ENCODE measurements around the gene CABLES2. TPM values are rescaled to one million over a fixed set of nuclear protein-coding genes. Genes with fewer than 3 reads are reported as not detected.

Gene CABLES2
- total RNA-seq, 3 donors from 2014 or later = 6.1 to 7.9 (median 6.9) TPM

DNA sequence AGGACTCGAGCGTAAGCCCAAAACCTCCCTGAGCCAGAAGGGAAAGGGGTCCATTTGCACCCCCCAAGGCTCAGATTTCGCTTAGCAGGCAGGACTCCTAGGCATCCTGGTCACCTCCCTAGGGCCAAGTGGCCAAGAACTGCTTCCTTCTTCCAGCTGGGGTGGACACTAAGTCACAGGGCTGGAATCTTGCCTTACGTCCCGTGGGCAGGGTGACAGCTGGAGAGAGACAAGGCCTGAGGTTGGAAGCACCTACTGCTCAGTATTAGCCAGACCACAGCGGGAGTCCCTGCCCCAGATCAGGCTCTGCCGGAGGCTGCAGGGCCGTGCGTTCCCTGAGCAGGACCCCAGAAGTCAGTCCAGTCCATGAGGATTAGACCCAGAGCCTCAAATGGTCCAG, 59.6 kb downstream of the CABLES2 start:
- Mint-ChIP-seq H3K4me3 (no peak overlapping the region), H3K36me3 (ENCODE audit: insufficient read depth) (no peaks in the 10 kb centered on the region), H3K9me3 (peaks cover 4% of the 10 kb centered on the region), H3K4me1 (ENCODE audit: low read depth) (no peaks in the 10 kb centered on the region), H3K27me3 (ENCODE audit: low read depth) (no peaks in the 10 kb centered on the region)
- DNase-seq (no peak), ATAC-seq (no peak)

DNA sequence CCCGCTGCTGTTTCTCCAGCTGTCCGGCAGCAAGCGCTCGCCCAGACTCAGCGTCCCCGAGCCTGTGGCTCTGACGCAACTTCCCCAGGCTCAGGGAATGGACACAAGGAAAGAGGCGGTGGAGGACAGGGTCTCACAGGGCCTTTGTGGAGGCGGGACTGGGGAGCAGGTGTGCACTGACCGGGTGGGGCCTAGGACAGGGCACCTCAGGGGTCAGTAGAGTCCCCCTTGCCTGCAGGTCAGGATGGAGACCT, 60.0 kb downstream of the CABLES2 start:
- ATAC-seq (no peak), DNase-seq (no peak)
- Mint-ChIP-seq H3K36me3 (ENCODE audit: insufficient read depth) (no peaks in the 10 kb centered on the region), H3K27me3 (ENCODE audit: low read depth) (no peaks in the 10 kb centered on the region), H3K4me1 (ENCODE audit: low read depth) (no peaks in the 10 kb centered on the region), H3K4me3 (no peak overlapping the region), H3K9me3 (peaks cover 4% of the 10 kb centered on the region)

DNA sequence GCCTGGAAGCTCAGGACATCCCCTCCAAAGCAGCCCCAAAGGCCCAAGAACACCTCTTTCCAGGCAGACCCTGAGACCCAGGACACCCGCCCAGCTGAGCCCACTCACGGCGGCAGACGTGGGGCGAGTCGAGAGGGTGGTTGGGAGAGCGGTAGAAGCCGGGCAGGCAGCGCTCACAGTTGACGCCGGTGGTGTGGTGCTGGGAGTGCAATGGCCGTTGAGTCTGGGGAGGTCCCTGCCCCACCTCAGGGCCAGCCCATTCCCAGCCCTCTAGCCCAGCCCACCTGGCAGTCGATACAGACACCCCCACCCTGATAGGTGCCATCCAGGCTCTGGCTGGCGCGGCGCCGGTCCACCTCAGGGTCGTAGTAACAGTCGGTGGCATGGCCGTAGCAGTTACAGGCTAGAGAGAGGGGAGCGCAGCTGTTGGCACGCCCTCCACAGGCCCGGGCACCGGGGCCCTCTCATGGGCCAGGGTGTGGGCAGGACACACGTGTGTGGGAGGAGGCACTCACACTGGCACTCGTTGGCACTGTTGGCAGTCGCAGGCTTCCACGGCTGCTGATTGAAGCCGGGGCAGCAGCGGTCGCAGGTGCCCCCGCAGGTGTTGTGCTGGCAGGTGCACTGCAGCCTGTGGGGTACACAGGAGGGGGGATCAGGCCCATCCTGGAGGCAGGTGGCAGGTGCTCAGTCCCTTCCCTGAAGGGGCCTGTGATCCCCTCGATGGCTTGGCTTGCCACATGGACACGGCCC, 60.5 kb downstream of the CABLES2 start:
- Mint-ChIP-seq H3K27me3 (ENCODE audit: low read depth) (no peaks in the 10 kb centered on the region), H3K36me3 (ENCODE audit: insufficient read depth) (no peaks in the 10 kb centered on the region), H3K4me3 (no peak overlapping the region), H3K9me3 (peaks cover 4% of the 10 kb centered on the region), H3K4me1 (ENCODE audit: low read depth) (no peaks in the 10 kb centered on the region)
- ATAC-seq = no peak
- DNase-seq = no peak

DNA sequence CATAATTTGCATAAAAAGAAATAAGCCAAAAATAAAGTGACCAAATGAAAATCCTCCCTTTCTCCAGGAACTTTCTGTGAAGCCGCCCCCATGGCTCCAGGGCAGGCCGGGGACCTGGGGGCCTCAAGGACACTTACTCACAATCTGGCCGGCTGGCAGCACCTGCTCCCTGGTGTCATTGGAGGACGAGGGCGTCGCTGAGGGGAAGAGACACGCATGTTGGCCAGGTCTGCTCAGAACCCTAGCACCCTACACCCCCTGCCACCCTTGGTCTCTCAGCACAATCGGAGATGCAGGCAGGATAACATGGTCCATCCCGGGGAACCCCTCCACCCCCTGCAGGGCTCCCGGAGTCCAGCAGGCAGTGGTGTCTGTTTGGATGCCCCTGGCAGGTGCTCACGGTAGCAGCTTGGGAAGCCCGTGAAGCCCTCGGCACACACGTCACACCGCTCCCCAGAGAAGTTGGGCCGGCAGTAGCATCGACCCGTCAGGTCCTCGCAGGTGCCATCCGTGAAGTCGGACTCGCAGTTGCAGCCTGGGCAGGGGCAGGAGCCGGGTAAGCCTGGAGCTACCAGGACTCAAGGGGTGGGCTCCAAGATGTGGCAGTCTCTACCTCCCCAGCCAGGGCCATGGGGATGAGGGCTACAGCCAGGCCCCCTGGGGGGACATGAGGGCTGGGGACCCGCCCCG, 61.3 kb downstream of the CABLES2 start:
- Mint-ChIP-seq H3K4me1 (ENCODE audit: low read depth) (no peaks in the 10 kb centered on the region), H3K9me3 (peaks cover 4% of the 10 kb centered on the region), H3K4me3 (no peak overlapping the region), H3K27me3 (ENCODE audit: low read depth) (no peaks in the 10 kb centered on the region), H3K36me3 (ENCODE audit: insufficient read depth) (no peaks in the 10 kb centered on the region)
- DNase-seq (no peak), ATAC-seq (no peak)

DNA sequence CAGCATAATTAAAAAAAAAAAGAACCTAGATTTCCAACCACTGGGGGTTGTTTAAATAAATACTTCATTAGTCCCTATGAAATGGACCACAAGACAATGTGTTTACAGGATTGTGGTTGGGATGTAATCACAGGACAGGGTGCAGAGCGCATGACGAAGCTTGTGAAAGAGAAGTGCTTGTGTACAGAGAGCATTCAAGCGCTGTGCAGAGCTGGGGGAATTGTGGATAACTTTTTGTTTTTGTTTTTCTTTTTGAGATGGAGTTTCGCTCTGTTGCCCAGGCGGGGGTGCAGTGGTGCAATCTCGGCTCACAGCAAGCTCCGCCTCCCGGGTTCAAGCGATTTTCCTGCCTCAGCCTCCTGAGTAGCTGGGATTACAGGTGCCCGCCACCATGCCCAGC, 62.3 kb downstream of the CABLES2 start:
- H3K36me3 Mint-ChIP-seq (ENCODE audit: insufficient read depth) = no peaks in the 10 kb centered on the region
- ATAC-seq (no peak), DNase-seq (no peak)
- H3K4me3 Mint-ChIP-seq = no peak overlapping the region
- no peaks in the 10 kb centered on the region for H3K4me1 Mint-ChIP-seq (ENCODE audit: low read depth)
- H3K27me3 Mint-ChIP-seq (ENCODE audit: low read depth) = no peaks in the 10 kb centered on the region
- peaks cover 4% of the 10 kb centered on the region for H3K9me3 Mint-ChIP-seq

DNA sequence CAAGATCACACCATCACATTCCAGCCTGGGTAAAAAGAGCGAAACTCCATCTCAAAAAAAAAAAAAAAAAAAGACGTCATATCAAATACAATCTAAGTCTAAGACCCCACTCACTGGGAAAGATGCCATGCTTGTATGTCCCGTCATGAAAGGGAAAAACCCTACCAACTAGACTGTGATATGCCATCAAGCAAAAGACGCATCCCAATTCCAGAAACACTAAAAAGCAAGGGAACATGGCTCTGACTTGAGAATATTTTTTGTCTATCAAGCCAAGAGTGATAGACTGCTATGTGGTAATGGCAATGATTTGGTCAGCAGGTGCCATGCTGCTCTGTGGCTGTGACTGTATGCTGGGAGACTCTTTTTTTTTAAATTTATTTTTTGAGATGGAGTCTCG, 63.0 kb downstream of the CABLES2 start:
- no peaks in the 10 kb centered on the region for H3K36me3 Mint-ChIP-seq (ENCODE audit: insufficient read depth)
- ATAC-seq = no peak
- no peak for DNase-seq
- no peaks in the 10 kb centered on the region for H3K4me1 Mint-ChIP-seq (ENCODE audit: low read depth)
- peaks cover 4% of the 10 kb centered on the region for H3K9me3 Mint-ChIP-seq
- no peak overlapping the region for H3K4me3 Mint-ChIP-seq
- no peaks in the 10 kb centered on the region for H3K27me3 Mint-ChIP-seq (ENCODE audit: low read depth)

DNA sequence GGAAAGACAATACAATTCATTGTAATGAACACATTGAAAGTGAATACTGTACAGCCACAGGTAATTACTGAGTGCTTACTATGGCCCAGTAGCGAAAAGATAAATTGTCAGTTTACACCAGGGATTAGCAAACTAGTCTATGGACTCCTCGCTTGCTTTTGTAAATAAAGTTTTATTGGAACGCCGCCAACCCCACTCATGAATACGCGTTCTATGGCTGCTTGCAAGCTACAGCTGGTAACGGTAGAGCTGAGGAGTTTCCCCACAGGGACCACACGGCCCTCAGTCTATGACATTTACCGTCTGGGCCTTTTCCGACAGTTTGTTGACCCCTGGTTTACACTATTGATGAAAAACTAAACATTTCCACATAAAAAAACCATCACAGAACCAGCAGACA, 64.2 kb downstream of the CABLES2 start:
- ATAC-seq (no peak), DNase-seq (no peak)
- Mint-ChIP-seq H3K27me3 (ENCODE audit: low read depth) (no peaks in the 10 kb centered on the region), H3K4me3 (no peak overlapping the region), H3K4me1 (ENCODE audit: low read depth) (no peaks in the 10 kb centered on the region), H3K36me3 (ENCODE audit: insufficient read depth) (no peaks in the 10 kb centered on the region), H3K9me3 (no peaks in the 10 kb centered on the region)

DNA sequence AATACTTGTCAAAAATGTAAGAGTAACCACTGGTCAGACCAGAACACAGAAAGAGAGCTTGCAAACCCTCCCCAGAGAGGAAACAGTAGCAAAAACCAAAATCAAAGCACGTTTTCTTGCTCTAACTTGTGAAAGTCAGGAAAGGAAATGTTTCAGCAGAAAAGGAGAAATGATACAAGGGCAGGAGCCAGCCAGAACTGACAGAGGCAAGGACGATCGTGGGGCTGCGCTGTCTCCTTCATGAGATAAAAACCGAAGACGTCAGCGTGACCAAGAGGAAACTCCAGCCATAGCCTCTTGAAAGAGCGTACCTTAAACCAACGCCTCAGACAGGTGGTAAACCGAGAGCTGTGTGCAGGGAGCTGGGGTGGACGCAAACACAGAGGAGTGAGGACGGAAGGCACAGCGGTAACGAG, 67.4 kb downstream of the CABLES2 start:
- Mint-ChIP-seq H3K36me3 (ENCODE audit: insufficient read depth) (no peaks in the 10 kb centered on the region), H3K27me3 (ENCODE audit: low read depth) (peaks cover 9% of the 10 kb centered on the region), H3K4me1 (ENCODE audit: low read depth) (no peaks in the 10 kb centered on the region), H3K9me3 (no peaks in the 10 kb centered on the region), H3K4me3 (no peak overlapping the region)
- ATAC-seq = no peak
- no peak for DNase-seq

Other genes with a start within 250 kb of the CABLES2 start
- 10 to 100 TPM; 38.3 to 57.6 (median 49.8) TPM for gene MTG2, start 224.3 kb downstream of the CABLES2 start, total RNA-seq
- gene HRH3, start 187.0 kb downstream of the CABLES2 start, total RNA-seq = not detected
- 10 to 100 TPM; 17.5 to 22.5 (median 19.2) TPM for gene OSBPL2, start 168.8 kb downstream of the CABLES2 start, total RNA-seq
- 100 to 1,000 TPM; 259 to 285 (median 274) TPM for gene ADRM1, start 104.3 kb downstream of the CABLES2 start, total RNA-seq
- gene LAMA5, start 40.0 kb downstream of the CABLES2 start, total RNA-seq = 1 to 10 TPM in 1 of 3 donors, under 1 TPM in 2; 0.82 to 1.0 (median 0.84) TPM
- gene RPS21, start 20.2 kb downstream of the CABLES2 start, total RNA-seq = 1,000 to 10,000 TPM; 2,653 to 2,730 (median 2,725) TPM
- not detected for gene RBBP8NL, start 20.3 kb upstream of the CABLES2 start, total RNA-seq
- not detected for gene GATA5, start 68.7 kb upstream of the CABLES2 start, total RNA-seq
- 10 to 100 TPM; 36.5 to 49.3 (median 48.2) TPM for gene SLCO4A1, start 235.2 kb upstream of the CABLES2 start, total RNA-seq